ENCODE data around the gene MAGI1.
"Not testable (repeated sequence)": the region's sequence is repeated elsewhere in the genome, so short reads cannot be mapped to it uniquely, and the experiment has no call there.

The MAGI1 gene

DNA sequence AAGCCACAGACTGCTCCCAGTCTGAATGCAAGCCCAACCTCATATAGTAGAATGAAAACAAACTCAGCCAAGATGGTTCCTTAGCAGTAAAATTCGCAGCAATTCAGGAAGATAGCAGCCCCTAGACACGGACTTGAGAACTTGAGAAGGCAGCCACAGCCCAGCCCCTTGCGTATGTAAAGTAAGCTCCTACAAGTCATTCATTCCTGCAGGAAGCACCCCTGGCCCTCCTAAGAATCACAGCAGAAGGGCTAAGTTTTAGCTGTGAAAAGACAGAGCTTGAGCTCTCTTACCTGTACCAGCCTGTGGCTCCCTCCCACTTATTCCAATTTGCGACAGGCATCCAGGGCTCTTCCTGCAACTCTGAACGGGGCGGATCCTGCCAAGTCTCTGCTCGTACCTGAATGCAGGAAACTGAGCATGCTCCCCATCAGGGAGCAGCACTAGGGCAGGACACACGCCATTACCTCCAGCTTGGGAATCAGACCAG lies 136.4 kb downstream of the MAGI1 start:
- DNase-seq = no peak

DNA sequence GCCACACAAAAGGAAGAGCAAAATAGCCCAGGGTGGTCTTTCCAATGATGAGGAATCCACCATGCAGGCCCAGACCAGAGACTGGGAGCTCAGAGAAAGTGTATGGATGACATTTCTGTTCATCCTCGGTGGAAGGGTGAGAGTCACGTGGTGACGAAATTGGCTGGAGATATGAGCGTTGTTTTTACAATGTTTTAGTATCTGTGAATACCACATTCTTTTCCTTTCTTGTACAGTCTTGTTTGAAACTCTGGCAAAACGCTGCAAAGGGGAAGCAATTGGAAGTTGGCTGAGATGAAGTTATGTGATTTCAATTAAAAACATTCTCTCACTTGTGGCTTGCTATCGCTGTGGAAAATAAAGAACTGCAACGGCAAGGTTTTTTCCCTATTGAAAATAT lies 137.5 kb downstream of the MAGI1 start:
- DNase-seq = no peak

DNA sequence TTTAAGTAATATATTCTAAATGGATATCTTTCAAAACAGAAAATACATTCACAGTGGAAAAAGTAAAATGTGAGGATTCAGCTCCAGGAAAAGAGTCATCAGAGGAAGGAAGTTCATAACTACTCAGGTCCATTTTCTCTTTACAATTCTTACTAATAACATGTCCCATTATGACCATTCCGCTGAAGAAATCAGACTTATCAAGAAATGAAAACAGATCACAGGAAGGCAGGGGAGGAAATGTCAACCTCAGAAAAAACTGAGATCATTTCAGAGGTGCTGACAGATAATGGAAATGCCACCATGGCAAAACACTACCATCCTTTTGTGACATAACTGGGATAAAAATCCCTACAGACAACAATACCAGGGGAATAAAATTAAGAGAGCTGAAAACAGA lies 139.5 kb downstream of the MAGI1 start:
- DNase-seq = no peak

DNA sequence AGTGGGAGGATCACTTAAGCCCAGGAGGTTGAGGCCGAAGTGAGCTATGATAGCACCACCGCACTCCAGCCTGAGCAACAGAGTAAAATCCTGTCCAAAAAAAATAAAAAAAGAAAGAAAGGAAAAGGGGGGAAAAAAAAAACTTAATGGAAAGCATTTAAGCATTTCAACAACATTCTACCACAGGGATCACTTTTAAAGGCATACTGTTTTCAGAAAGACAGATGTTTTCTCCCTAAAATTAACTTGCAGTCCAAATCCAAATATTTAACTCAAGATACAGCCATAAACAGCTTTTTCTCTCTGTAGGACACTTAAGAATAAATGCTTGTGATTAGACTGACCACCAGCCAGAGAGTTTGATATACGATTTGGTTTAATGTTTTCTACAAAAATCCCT lies 141.0 kb downstream of the MAGI1 start:
- DNase-seq = no peak

DNA sequence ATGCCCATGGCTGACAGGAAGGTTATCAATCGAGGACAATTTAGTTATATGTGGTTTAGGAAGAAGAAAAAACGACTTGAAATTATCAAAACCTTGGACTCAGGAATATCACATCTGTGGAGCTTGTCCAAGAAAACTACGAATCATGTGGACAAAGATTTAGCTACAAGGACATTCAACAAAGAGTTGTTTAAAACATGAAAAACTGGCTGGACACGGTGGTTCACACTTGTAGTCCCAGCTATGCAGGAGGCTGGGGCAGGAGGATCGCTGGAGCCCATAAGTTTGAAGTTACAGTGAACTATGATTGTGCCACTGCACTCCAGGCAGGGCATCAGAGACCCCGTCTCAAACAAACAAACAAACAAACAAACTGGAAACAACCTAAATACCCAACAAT lies 142.4 kb downstream of the MAGI1 start:
- no peak for DNase-seq

DNA sequence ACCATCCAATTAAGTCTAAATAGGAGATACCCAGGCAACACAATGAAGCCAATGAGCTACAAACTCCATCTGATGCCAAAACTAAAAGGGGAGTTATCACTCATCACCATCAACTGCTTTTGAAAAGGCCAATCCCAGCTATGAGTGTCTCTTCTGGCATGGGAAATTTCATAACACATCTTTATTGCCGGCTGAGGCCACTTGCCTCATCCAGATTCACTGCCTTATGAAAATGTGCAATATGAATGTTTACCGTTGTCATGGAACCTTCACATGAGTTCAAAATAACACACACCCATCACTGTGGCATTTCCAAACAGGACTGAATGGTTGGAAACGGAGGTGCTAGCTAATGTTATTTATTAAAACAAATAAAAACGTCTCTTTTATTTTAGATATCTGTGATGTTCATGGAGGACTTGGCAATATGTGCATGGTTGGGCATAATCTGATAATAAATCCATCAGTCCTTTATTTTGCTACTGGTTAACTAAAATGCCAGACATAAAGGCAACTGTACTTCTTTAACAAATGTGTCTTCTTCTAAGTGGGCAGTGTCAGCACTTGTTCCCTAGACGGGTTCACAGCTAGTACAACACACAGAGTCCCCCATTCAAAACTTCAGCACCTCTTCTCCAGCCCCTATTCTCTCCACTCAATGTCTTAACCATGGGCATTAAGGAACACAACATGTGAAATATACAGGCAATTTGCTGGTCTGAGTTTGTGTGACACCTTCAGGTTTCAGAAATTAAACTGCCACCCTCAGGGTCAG lies 143.9 kb downstream of the MAGI1 start:
- no peak for DNase-seq

DNA sequence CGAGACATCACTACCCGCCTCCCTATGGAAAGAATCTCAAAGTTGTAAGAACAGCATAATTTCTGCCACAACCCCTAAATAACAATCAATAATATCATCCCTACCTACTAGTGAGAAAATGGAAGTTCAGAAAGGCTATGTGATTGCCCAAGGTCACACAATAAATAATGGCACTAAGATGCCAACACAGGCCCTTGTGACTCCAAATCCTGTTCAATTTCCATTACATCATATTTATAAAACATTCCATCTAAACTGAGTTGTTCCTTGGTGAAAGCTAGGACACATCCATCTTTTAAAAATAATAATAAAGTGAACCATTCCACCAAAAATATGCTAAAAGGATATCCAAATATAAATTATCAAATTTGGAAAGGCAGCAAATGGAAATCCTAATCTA lies 144.6 kb downstream of the MAGI1 start:
- no peak for DNase-seq

DNA sequence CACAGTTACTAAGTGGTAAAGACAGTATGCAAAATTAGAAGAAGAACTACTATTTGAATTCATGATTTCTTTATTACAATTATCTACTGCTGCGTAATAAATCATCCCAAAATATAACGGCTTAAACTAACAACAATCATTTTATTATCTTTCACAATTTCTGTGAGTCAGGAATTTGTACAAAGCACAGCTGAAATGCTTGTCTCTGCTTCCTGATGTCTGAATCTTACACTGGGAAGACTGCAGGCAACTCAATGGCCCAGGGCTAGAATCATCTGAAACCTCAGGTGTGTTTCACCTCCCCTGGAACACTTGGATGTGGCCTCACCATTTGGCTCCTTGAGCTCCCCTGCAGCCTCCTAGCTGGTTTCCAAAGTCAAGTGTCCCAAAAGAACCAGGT lies 145.1 kb downstream of the MAGI1 start:
- DNase-seq = no peak

DNA sequence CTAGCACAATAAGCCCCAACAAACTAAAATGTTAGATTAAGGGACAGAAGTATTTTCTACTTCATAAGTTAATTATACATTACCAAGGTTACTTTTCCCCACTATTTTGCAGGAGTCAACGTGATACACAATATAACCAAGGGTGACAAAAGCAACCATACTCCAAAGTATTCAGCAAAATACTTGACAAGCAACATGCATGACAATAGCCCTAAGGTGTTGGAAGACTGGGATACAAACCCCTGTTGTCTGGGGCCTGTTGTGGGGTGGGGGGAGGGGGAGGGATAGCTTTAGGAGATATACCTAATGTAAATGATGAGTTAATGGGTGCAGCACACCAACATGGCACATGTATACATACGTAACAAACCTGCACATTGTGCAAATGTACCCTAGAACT lies 147.2 kb downstream of the MAGI1 start:
- DNase-seq = not testable (repeated sequence)

DNA sequence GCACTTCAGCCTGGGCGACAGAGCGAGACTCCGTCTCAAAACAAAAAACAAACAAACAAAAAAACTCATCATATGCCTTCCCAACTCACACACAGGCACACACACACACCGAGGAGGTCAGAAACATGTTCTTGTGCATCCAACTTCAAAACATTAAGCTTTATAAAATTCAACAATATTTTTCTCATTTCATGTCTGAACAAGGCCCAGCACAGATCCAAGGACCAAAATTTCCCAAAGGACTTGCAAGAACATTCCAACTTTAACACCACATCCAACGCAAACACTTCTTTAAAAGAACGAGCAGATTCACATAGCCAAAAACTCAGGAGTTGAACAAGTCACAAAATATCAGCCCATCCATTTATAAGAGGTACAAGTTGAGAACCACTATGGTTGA lies 148.4 kb downstream of the MAGI1 start:
- no peak for DNase-seq

DNA sequence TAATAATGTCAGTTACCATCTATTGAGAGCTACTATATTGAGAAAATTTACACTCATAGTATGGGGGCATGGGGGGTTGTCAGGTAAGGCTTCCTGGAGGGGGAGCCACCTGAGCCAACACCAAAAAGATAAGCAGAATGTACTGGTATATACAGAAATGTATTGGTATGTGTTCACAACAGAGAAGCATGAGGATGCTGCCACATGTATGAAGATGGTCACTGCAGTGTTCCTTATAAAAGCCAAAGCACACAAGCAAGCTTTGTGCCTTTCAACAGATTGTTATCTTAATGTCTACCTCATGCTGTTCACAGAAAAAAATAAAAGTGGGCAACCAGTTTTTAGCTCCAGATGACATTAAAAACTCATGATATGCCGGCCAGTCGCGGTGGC lies 149.0 kb downstream of the MAGI1 start:
- no peak for DNase-seq

DNA sequence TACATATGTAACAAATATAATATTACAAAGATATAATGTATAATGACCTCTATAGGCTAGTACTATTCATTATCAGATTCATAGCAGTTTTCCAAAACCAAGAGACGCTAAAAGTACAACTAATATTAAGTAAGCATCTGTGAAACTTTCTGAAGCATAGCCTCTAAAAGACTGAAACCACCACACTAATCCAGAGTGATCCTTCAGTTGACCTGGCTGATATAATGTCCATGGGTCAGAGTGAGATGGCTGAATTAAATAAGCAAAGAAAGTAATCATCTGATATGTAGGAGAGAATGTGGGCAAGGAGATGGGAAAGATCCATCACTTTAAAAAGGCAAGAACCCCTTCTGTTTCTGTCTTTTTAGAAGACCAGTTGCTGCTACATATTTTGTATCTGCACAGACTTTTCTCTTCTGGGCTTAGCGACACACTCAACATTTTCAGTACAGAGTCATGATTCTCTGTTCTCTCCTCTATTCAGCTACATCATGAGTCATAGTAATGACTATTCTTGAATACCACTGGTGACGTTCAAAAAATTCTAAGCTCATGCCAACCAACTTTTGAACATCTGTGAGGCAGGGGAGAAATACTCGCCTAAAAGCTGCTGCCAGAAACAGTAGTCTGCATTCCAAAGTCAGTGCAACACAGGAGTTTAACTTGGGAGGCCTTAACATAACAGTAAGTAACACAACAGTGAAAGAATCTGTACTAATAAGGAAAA lies 149.6 kb downstream of the MAGI1 start:
- DNase-seq = no peak

DNA sequence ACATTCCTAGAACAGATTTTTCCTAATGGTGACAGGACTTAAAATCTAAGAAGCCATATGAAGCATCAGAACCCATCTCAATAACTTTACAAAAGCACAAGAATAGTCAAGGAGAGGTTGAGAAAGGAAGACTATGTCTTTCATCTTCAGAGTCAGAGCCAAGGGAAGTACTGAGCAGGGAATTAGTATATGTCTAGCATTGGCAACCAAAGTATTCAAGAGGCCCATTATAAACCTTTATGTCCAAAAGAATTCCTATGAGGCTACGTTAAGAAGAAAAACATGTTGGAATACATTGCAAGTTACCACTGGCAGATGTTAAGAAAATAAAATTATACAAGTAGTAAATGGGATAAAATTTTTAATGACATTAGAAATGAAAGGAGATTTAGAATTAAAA lies 150.5 kb downstream of the MAGI1 start:
- no peak for DNase-seq

DNA sequence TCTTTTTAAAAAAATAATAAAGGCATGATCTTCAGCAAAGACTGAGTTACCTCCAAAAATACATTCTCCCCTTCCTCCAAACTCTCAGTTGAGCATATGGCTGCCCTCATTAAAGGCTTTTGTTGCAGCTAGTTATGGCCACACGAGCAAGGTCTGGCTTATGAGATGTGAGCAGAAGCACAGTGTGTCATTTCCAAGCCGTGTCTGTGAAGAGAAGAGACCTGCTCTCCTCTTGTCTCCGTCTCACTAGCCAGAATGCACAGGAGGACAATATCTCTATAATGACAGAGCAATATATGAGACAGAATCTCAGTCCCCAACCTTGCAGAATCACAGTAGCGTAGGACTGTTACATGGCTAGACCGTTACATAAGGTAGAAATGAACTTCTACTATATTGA lies 152.3 kb downstream of the MAGI1 start:
- no peak for DNase-seq

DNA sequence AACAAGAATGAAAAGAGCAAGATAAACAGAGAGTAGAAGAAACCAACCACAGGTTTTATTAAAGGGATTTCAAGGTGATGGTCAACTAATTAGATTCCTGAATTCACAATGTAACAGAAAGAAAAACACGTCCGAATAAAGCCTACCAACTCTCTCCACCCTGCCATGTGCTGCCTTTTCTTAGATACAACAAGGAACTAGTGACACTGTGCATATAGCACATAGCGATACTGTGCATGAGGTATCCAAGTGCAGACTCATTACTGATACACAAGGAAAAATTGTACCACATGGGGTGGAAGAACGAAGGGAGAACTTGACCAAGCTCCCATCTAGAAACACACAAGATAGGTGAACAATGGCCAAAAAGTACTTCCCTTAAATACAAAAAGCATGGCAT lies 154.6 kb downstream of the MAGI1 start:
- DNase-seq = no peak

DNA sequence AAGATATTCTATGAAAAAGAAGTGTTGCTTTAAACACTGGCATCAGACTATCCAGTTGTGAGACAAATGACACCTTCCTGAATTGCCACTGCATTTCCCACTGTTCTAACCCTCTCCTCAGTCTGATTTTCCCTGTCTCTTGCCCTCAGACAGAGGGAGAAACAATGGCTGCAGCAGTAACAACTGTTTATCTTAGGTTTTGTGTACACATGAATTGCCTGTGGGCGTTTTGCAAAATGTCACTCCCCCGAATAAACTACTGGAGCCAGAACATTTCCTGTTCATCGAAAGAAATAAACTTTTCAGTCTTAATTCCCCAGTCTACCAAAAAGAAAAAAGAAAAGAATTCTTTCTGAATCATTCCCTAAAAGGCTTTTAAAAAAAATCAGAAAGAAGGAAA lies 155.1 kb downstream of the MAGI1 start:
- DNase-seq = no peak

DNA sequence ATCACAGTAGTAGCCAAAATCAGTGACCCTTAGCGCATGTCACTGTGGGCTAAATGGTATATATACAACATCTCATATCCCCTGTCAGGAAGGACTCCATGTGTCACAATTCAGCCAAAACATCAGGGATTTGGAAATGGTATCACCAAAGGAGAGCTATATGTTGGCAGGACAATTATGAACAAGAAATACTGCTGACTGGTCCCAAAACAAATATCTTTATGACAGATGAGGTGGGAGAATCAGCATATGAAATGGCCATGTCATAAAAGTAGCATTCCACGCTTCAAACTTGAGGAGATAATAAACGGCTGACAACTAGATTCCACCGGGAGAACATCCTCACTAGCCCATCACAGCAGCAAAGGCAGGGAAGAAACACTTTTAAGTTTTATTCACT lies 158.4 kb downstream of the MAGI1 start:
- no peak for DNase-seq

DNA sequence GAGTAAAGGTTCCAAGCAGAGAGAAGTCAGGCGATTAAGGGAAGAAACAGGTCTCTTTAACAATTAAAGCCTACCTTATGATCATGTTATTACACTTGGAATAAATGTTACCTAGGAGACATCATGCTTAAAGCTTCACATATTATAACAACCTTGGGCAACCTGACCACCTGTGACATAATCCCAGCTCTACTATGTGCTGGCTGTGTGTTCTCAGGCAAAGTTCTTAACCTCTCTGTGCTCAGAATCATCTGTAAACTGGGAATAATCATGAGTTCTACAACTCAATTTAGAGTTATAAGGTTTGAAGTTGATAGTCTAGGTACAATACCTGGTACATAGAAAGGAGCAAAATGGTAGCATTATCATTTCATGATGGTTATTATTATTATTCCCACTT lies 159.3 kb downstream of the MAGI1 start:
- no peak for DNase-seq

DNA sequence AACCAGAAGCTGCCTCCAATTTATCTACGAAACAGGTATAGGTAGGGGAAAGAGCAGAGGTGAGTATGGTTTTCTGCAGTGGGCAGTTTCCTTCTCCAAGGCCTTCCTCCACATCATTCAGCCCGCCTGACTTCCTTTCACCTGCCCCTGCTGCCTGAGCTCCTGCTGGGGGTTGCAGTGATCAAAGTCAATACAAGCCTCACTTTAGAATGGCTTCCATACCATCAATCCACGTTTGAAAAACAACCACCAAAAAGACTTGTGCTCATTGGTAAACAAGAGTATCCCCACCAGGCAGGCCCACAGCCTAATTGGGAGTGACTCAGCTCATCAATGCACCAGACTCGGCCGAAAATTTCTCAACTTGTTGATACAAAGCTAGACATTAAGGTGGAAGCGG lies 159.9 kb downstream of the MAGI1 start:
- no peak for DNase-seq

DNA sequence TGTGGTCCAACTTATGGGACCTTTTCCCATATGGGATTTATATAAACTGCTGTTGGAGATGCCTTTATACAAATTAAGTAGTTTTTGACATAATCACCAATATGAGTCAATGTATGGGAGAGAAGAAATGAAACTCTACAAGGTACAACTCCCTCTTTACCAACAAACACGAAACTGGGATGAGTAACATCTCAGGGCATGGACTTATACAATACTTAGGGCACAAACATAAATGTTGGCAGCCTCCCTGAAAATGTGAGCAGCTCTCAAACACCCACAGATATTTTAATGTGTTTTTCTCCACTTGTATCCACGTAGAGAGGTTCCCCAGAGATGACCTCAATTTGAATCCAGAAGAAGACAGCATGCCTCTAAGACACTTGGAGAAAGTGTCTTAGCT lies 161.6 kb downstream of the MAGI1 start:
- DNase-seq = no peak

DNA sequence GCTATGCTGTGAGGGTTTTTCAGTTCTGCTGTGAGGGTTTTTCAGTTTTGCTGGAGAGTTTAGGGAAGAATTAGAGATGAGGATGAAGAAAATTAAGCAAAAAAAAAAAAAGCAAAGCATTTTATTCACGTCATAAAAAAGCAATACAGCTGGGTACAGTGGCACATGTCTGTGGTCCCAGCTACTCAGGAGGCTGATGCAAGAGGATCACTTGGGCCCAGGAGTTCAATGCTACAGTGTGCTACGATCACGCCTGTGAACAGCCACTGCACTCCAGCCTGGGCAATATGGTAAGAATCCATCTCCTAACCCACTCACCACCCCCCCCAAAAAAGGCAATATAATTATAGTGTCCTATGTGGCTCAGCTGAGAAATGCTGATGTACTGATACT lies 162.7 kb downstream of the MAGI1 start:
- no peak for DNase-seq

DNA sequence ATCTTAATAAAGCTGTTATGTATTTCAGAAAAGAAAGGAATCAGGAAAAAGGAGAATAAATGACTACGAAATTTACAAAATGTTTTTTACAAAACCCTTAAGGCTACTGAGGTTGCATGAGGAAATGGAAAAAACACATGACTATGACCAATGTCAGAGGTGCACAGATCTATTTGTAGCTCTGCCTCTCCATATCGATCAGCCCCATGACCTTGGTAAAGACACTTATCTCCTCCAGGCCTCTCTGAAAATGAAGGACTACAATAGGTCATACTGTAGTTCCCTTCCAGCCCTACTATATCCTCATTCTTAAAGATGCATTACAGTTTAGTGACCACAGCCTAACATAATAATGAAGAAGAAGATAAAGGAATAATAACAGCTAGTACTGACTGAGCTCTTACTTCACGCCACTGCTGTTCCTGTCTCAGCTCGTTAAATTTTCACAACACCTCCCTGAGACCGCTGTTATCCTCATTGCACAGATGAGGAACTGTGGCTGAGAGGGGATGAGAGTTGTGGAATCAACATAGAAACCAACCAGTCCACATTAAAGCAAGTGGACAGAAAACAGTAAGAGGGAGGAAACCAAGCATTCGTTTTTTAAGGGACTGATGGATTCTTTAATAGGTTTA lies 163.2 kb downstream of the MAGI1 start:
- DNase-seq = no peak

DNA sequence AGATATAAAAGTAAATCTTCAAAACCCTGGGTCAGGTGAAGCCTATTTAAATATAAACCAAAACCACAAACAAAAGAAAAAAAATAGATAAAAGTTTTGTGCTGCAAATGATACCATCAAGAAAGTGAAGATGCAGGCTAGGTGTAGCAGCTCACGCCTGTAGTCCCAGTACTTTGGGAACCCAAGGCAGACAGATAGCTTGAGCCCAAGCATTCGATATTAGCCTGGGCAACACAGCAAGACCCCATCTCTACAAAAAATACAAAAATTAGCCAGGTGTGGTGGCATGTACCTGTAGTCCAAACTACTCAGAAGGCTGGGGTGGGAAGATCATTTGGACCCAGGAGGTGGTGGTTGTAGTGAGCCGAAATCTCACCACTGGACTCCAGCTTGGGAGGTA lies 164.8 kb downstream of the MAGI1 start:
- DNase-seq = no peak

DNA sequence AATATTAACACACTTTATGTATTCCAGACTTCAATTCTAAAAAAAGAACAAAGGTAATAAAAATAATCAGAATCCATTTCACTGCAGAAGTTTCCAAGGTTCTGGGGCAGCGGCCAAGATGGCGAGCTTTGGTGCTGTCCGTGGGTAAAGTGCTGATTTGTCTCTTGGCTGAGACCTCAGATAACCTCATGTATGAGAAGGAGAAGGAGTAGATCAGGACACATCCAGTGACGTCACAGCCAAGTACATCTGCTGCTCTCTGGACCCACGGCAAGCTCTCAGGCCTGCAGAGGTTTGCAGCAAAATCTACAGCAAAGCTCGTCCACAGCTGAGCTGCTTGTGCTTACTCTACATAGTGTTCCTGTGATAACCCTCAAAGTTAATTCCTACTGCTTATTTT lies 165.7 kb downstream of the MAGI1 start:
- no peak for DNase-seq

Data from stimulated activated CD4-positive, alpha-beta T cell treated with anti-CD3 and anti-CD28 coated beads, Interleukin-12 subunit alpha, Interleukin-12 subunit beta, amount 100 ng/mL, for 4 hours (primary cell).